H9 (cell line): ENCODE measurements around the gene PIM3. TPM values are rescaled to one million over a fixed set of nuclear protein-coding genes. Genes with fewer than 3 reads are reported as not detected.

ENCODE experiments used
- DNase-seq: peaks from one replicate; pipeline ENCODE4 v3.0.0-alpha.2; 2017
- H2AFZ ChIP-seq: one replicate; pipeline ENCODE4 v1.6.1; 2013; ENCODE audit warnings: mild to moderate bottlenecking, low read length, control low read depth, moderate library complexity
- H2AK5ac ChIP-seq: 2 replicates; pipeline ENCODE4 v1.6.1; 2013; ENCODE audit warnings: low read length, control low read depth, mixed read lengths; ENCODE audit not compliant: insufficient read length
- H2BK120ac ChIP-seq: one replicate; pipeline ENCODE4 v1.6.1; 2013; ENCODE audit warnings: low read depth, mild to moderate bottlenecking, low read length, control low read depth, inconsistent platforms; ENCODE audit not compliant: poor library complexity, severe bottlenecking
- H2BK12ac ChIP-seq: 2 replicates; pipeline ENCODE4 v1.6.1; 2013; ENCODE audit warnings: low read length, control low read depth, mixed read lengths, low read depth; ENCODE audit not compliant: insufficient read length
- H2BK15ac ChIP-seq: 2 replicates; pipeline ENCODE4 v1.6.1; 2013; ENCODE audit warnings: low read depth, low read length, control low read depth
- H2BK20ac ChIP-seq: one replicate; pipeline ENCODE4 v1.6.1; 2013; ENCODE audit warnings: low read depth, mild to moderate bottlenecking, low read length, control low read depth, inconsistent platforms; ENCODE audit not compliant: poor library complexity, severe bottlenecking
- H2BK5ac ChIP-seq: 2 replicates; pipeline ENCODE4 v1.6.1; 2013; ENCODE audit warnings: low read length, control low read depth, mixed read lengths; ENCODE audit not compliant: insufficient read length
- H3K14ac ChIP-seq: 2 replicates; pipeline ENCODE4 v1.6.1; 2013; ENCODE audit warnings: low read length, control low read depth; ENCODE audit not compliant: insufficient read depth
- H3K18ac ChIP-seq: 2 replicates; pipeline ENCODE4 v1.6.1; 2013; ENCODE audit warnings: low read depth, mild to moderate bottlenecking, mixed read lengths, low read length, control low read depth; ENCODE audit not compliant: insufficient read length
- H3K23ac ChIP-seq: 2 replicates; pipeline ENCODE4 v1.6.1; 2013; ENCODE audit warnings: low read length, control low read depth, mixed read lengths, low read depth; ENCODE audit not compliant: insufficient read length
- H3K23me2 ChIP-seq: 2 replicates; pipeline ENCODE4 v1.6.1; 2013; ENCODE audit warnings: low read depth, mild to moderate bottlenecking, mixed read lengths, low read length, control low read depth; ENCODE audit not compliant: insufficient read length, poor library complexity, severe bottlenecking
- H3K27ac ChIP-seq: 2 replicates; pipeline ENCODE4 v1.5.1; 2013; ENCODE audit warnings: low read length, control low read depth, mixed read lengths, low read depth; ENCODE audit not compliant: insufficient read length
- H3K27me3 ChIP-seq: 2 replicates; pipeline ENCODE4 v1.6.1; 2013; ENCODE audit warnings: low read length, control low read depth, inconsistent platforms; ENCODE audit not compliant: insufficient read depth
- H3K4ac ChIP-seq: 2 replicates; pipeline ENCODE4 v1.6.1; 2013; ENCODE audit warnings: low read depth, mild to moderate bottlenecking, control low read depth, inconsistent platforms, low read length, moderate library complexity
- H3K4me1 ChIP-seq: 2 replicates; pipeline ENCODE4 v1.6.1; 2013; ENCODE audit warnings: low read length, control low read depth, inconsistent platforms; ENCODE audit not compliant: insufficient read depth
- H3K4me2 ChIP-seq: 2 replicates; pipeline ENCODE4 v1.6.1; 2013; ENCODE audit warnings: low read length, control low read depth, mixed read lengths; ENCODE audit not compliant: insufficient read length, insufficient read depth
- H3K56ac ChIP-seq: 2 replicates; pipeline ENCODE4 v1.6.1; 2013; ENCODE audit warnings: low read depth, mild to moderate bottlenecking, mixed read lengths, low read length, control low read depth; ENCODE audit not compliant: insufficient read length
- H3K79me1 ChIP-seq: 2 replicates; pipeline ENCODE4 v1.6.1; 2013; ENCODE audit warnings: low read depth, mild to moderate bottlenecking, moderate library complexity, low read length, control low read depth, inconsistent platforms; ENCODE audit not compliant: insufficient read depth, poor library complexity, severe bottlenecking
- H3K79me2 ChIP-seq: 2 replicates; pipeline ENCODE4 v1.6.1; 2013; ENCODE audit warnings: low read length, control low read depth, inconsistent platforms; ENCODE audit not compliant: insufficient read depth
- H3K9ac ChIP-seq: 2 replicates; pipeline ENCODE4 v1.6.1; 2013; ENCODE audit warnings: low read length, control low read depth, mixed read lengths; ENCODE audit not compliant: insufficient read length; ENCODE audit errors: extremely low read depth
- H3K9me3 ChIP-seq: one replicate; pipeline ENCODE4 v1.6.1; 2013; ENCODE audit warnings: low read depth, low read length, inconsistent platforms; ENCODE audit not compliant: control insufficient read depth
- H3T11ph ChIP-seq: one replicate; pipeline ENCODE4 v1.6.1; 2013; ENCODE audit warnings: mild to moderate bottlenecking, low read length, control low read depth, inconsistent platforms
- H4K20me1 ChIP-seq: one replicate; pipeline ENCODE4 v1.6.1; 2013; ENCODE audit not compliant: control insufficient read depth, insufficient read length, insufficient read depth
- H4K5ac ChIP-seq: 2 replicates; pipeline ENCODE4 v1.6.1; 2013; ENCODE audit warnings: low read depth, mild to moderate bottlenecking, mixed read lengths, low read length, control low read depth; ENCODE audit not compliant: insufficient read length
- H4K8ac ChIP-seq: replicated peaks from 2 replicates; pipeline ENCODE4 v1.6.1; 2013; ENCODE audit warnings: low read length, control low read depth, mixed read lengths, low read depth; ENCODE audit not compliant: insufficient read length
- H4K91ac ChIP-seq: 2 replicates; pipeline ENCODE4 v1.6.1; 2013; ENCODE audit warnings: low read depth, mild to moderate bottlenecking, moderate library complexity, mixed read lengths, low read length, control low read depth; ENCODE audit not compliant: insufficient read length
- H3K27ac Mint-ChIP-seq, 3 experiments: 2 replicates in 2 of 3; 3 replicates in 1 of 3; pipeline ENCODE4 v1.8.0; 2020 to 2021; ENCODE audit warnings: mixed read lengths in 3 of 3, mild to moderate bottlenecking in 1 of 3, moderate library complexity in 1 of 3
- H3K27me3 Mint-ChIP-seq: 2 replicates; pipeline ENCODE4 v1.8.0; 2021; ENCODE audit warnings: low read depth, mild to moderate bottlenecking, moderate library complexity, mixed read lengths
- H3K36me3 Mint-ChIP-seq, 3 experiments: 2 replicates in 2 of 3; 3 replicates in 1 of 3; pipeline ENCODE4 v1.8.0; 2020 to 2021; ENCODE audit warnings: low read depth in 3 of 3, mixed read lengths in 3 of 3; ENCODE audit not compliant: insufficient read depth in 1 of 3
- H3K4me1 Mint-ChIP-seq, 2 experiments: 2 replicates each; pipeline ENCODE4 v1.8.0; 2020; ENCODE audit warnings: mixed read lengths in 2 of 2
- H3K4me3 Mint-ChIP-seq, 2 experiments: 2 replicates in 1 of 2; 3 replicates in 1 of 2; pipeline ENCODE4 v1.8.0; 2020 to 2021; ENCODE audit warnings: mild to moderate bottlenecking in 2 of 2, mixed read lengths in 2 of 2, moderate library complexity in 1 of 2
- H3K9me3 Mint-ChIP-seq, 2 experiments: 2 replicates in 1 of 2; 3 replicates in 1 of 2; pipeline ENCODE4 v1.8.0; 2020; ENCODE audit warnings: mild to moderate bottlenecking in 2 of 2, mixed read lengths in 2 of 2, moderate library complexity in 1 of 2
- WGBS: extraction: QIAGEN DNeasy Blood & Tissue Kit; methylation state at CpG from one replicate; pipeline ENCODE4 v1.1.7; 2013; ENCODE audit warnings: missing lambda C conversion rate, low lambda C conversion rate, mixed read lengths; ENCODE audit not compliant: insufficient read length; ENCODE audit errors: extremely low coverage; 5-methylcytosine and 5-hydroxymethylcytosine counted together
- total RNA-seq: library from RNA; stranded (reverse); gene quantifications from 2 replicates; pipeline ENCODE4 v1.2.1, GENCODE V29; 2021
- TF ChIP-seq, protein P1 (sequence below): fragments of 200-600 bp; sonication (generic); conservative IDR thresholded peaks from 3 replicates; pipeline ENCODE4 v1.8.0; 2021; ENCODE audit warnings: antibody characterized with exemption, mild to moderate bottlenecking

The PIM3 gene
- total RNA-seq, 1 experiment from 2014 or later, result 43.4 TPM

DNA sequence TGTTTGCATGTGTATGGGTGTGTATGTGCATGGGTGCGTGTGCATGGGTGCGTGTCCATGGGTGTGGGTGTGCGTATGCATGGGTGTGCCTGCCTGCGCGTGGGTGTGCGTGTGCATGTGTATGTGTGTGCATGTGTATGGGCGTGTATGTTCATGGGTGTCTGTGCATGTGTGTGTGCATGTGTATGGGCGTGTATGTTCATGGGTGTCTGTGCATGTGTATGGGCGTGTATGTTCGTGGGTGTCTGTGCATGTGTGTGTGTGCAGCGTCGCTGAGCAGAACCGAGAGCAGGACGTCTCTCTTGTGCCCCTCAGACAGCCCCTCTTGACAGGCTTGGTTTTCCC, 38.1 kb downstream of the PIM3 start:
- no peak overlapping the region for H3K4ac ChIP-seq
- H3K23ac ChIP-seq, result no peak overlapping the region
- Mint-ChIP-seq H3K4me1 (peaks cover 11 to 18% of the 10 kb centered on the region in 2 experiments; a peak in 3 of 4 replicates), H3K27me3 (peaks cover 32% of the 10 kb centered on the region), H3K9me3 (no peaks in the 10 kb centered on the region; a peak in 2 of 5 replicates), H3K4me3 (peak overlapping the region; percentile 49 to 75), H3K36me3 (no peaks in the 10 kb centered on the region; a peak in 1 of 7 replicates), H3K27ac (no peak overlapping the region; a peak in 1 of 7 replicates)
- no peaks in the 10 kb centered on the region for H3K9me3 ChIP-seq
- H4K20me1 ChIP-seq, result no peaks in the 10 kb centered on the region
- H2BK20ac ChIP-seq, result no peak overlapping the region
- no peak overlapping the region for H3K14ac ChIP-seq
- peaks cover 9% of the 10 kb centered on the region; the same call in 1 of the 2 replicates for H3K27me3 ChIP-seq
- H3K4me2 ChIP-seq, result peak overlapping the region; percentile 60
- no peak for DNase-seq
- H3K23me2 ChIP-seq, result peaks cover 4% of the 10 kb centered on the region
- no peak overlapping the region for H2AFZ ChIP-seq
- no CpG with 5 or more reads among the region's 14 CpGs for WGBS
- no peak overlapping the region for H2BK15ac ChIP-seq
- no peak overlapping the region for H4K5ac ChIP-seq
- no peak overlapping the region for H4K91ac ChIP-seq
- H3K56ac ChIP-seq, result no peak overlapping the region
- no peaks in the 10 kb centered on the region for H3K79me2 ChIP-seq
- H4K8ac ChIP-seq, result no peak overlapping the region
- H3K79me1 ChIP-seq, result no peaks in the 10 kb centered on the region
- no peak overlapping the region for H2AK5ac ChIP-seq
- H3K18ac ChIP-seq, result no peak overlapping the region
- H2BK5ac ChIP-seq, result no peak overlapping the region
- H3K4me1 ChIP-seq, result no peaks in the 10 kb centered on the region
- H3K9ac ChIP-seq, result no peak overlapping the region
- H2BK12ac ChIP-seq, result no peak overlapping the region
- H3K27ac ChIP-seq, result no peak overlapping the region
- no peak overlapping the region for H3T11ph ChIP-seq
- no peak overlapping the region for H2BK120ac ChIP-seq
- TF ChIP-seq, protein P1, sequence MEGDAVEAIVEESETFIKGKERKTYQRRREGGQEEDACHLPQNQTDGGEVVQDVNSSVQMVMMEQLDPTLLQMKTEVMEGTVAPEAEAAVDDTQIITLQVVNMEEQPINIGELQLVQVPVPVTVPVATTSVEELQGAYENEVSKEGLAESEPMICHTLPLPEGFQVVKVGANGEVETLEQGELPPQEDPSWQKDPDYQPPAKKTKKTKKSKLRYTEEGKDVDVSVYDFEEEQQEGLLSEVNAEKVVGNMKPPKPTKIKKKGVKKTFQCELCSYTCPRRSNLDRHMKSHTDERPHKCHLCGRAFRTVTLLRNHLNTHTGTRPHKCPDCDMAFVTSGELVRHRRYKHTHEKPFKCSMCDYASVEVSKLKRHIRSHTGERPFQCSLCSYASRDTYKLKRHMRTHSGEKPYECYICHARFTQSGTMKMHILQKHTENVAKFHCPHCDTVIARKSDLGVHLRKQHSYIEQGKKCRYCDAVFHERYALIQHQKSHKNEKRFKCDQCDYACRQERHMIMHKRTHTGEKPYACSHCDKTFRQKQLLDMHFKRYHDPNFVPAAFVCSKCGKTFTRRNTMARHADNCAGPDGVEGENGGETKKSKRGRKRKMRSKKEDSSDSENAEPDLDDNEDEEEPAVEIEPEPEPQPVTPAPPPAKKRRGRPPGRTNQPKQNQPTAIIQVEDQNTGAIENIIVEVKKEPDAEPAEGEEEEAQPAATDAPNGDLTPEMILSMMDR, result no peak
